PFSK-1 (cell line): Measurements from ENCODE around the gene PCP4.

Source experiments
- FOXP2 ChIP-seq: optimal IDR thresholded peaks from 2 replicates; pipeline ENCODE3; 2011; ENCODE audit warnings: borderline replicate concordance, control low read depth, inconsistent platforms; ENCODE audit not compliant: insufficient read depth; ENCODE audit errors: extremely low read length, extremely low read depth
- POLR2AphosphoS5 ChIP-seq: IDR thresholded peaks from 2 replicates; pipeline ENCODE4 v1.6.1; 2012; ENCODE audit warnings: low read depth, mild to moderate bottlenecking, control low read depth, low read length, moderate library complexity
- SIN3A ChIP-seq: IDR thresholded peaks from 2 replicates; pipeline ENCODE4 v1.6.1; 2012; ENCODE audit warnings: mild to moderate bottlenecking, low read length, moderate library complexity, borderline replicate concordance; ENCODE audit not compliant: insufficient read depth
- TAF1 ChIP-seq: IDR thresholded peaks from 2 replicates; pipeline ENCODE4 v1.6.1; 2012; ENCODE audit warnings: low read length, control low read depth, borderline replicate concordance; ENCODE audit not compliant: insufficient read depth
- TF ChIP-seq, protein P1 (sequence below), 2 experiments: IDR thresholded peaks; 2 replicates each; pipeline versions ENCODE4 v1.6.1 to v1.8.0; 2011 to 2012; ENCODE audit warnings: low read depth in 2 of 2, low read length in 2 of 2, control low read depth in 1 of 2, inconsistent platforms in 1 of 2, mild to moderate bottlenecking in 1 of 2, moderate library complexity in 1 of 2; ENCODE audit not compliant: insufficient read depth in 1 of 2

The PCP4 gene

DNA sequence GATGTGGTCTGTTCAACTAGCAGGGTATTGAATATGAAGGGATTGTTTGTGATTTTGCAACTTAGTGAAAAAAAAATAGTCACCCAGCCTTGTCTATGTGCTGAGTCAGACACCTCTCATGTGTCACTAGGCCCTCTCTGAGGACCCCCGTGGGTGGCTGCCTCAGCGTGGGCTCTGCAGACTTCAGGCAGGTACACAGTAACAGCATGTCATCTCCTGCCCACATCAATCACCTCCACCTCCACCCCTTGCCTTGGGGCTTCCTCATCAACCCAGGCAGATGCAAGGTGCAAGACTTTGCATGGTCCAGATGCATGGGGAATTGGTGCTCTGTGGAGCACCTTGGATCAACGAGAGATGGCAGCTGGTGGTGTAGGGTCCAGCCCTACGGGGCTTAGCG, 23.9 kb downstream of the PCP4 start:
- TF ChIP-seq TAF1: no peak

DNA sequence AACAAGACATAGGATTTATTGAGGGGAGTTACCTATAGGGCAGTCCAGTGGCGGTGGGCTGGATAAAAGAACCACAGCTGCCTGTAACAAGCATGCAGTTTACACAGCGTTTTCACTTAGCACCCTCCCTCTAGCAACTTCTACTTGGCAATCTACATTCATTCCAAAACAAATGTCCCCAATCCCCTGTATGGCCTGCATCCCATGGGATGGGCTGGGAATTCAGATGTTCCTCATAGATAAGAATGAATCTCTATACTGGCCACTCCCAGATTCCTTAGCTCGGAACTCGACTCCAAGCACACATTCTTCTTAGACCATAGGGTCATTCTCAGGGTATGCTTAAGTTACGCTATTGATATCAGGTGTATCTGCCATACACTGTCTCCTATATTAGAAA, 33.3 kb downstream of the PCP4 start:
- TF ChIP-seq, protein P1, sequence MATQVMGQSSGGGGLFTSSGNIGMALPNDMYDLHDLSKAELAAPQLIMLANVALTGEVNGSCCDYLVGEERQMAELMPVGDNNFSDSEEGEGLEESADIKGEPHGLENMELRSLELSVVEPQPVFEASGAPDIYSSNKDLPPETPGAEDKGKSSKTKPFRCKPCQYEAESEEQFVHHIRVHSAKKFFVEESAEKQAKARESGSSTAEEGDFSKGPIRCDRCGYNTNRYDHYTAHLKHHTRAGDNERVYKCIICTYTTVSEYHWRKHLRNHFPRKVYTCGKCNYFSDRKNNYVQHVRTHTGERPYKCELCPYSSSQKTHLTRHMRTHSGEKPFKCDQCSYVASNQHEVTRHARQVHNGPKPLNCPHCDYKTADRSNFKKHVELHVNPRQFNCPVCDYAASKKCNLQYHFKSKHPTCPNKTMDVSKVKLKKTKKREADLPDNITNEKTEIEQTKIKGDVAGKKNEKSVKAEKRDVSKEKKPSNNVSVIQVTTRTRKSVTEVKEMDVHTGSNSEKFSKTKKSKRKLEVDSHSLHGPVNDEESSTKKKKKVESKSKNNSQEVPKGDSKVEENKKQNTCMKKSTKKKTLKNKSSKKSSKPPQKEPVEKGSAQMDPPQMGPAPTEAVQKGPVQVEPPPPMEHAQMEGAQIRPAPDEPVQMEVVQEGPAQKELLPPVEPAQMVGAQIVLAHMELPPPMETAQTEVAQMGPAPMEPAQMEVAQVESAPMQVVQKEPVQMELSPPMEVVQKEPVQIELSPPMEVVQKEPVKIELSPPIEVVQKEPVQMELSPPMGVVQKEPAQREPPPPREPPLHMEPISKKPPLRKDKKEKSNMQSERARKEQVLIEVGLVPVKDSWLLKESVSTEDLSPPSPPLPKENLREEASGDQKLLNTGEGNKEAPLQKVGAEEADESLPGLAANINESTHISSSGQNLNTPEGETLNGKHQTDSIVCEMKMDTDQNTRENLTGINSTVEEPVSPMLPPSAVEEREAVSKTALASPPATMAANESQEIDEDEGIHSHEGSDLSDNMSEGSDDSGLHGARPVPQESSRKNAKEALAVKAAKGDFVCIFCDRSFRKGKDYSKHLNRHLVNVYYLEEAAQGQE (IDR thresholded peaks at IDR 0.05; ENCODE audit: insufficient read depth in 1 of 2, low read depth in 2 of 2, low read length in 2 of 2): no peak
- TF ChIP-seq TAF1 (no peak), SIN3A (no peak), POLR2AphosphoS5 (no peak), FOXP2 (no peak)

DNA sequence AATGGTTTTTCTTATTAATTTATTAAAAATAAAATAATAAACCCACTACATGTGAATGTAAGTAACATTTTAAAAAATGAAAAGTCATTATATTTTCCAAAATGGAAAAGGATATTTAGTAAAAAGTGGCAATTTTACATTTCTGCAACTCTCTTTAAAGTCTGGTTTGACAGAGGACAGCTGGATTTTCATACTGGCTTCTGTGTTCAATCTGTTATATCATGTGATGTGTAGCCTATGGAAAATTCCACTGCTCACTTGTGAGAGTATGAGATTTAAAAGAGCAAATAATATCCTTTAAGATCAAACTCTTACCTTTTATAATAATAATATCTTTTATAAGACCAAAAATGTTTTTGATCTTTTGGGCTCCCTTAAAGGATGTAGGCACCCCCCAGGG, 33.7 kb downstream of the PCP4 start:
- TF ChIP-seq POLR2AphosphoS5 (no peak), FOXP2 (no peak)
- TF ChIP-seq, protein P1 (IDR thresholded peaks at IDR 0.05; ENCODE audit: insufficient read depth in 1 of 2, low read depth in 2 of 2, low read length in 2 of 2): no peak

DNA sequence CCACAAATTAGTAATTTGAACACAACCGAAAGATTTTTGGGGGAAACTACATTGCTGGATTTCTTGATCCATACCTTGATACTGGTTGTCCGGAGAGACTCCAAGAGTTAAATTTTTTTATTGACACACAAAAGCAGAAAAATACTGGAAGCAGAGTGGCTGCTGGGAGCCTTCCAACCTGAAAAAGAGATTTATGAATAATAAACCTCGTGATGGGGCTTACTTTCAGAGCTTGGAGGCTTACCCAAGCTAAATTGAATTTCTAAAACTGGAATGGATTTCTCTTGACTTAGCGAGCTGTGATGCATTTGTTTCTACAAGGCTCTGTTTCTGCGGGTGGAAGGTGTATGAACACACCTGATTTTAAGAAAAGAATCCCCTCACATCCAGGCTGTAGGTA, 35.7 kb downstream of the PCP4 start:
- TF ChIP-seq POLR2AphosphoS5 (no peak), SIN3A (no peak), TAF1 (no peak), FOXP2 (no peak)
- TF ChIP-seq, protein P1 (IDR thresholded peaks at IDR 0.05; ENCODE audit: insufficient read depth in 1 of 2, low read depth in 2 of 2, low read length in 2 of 2): no peak

DNA sequence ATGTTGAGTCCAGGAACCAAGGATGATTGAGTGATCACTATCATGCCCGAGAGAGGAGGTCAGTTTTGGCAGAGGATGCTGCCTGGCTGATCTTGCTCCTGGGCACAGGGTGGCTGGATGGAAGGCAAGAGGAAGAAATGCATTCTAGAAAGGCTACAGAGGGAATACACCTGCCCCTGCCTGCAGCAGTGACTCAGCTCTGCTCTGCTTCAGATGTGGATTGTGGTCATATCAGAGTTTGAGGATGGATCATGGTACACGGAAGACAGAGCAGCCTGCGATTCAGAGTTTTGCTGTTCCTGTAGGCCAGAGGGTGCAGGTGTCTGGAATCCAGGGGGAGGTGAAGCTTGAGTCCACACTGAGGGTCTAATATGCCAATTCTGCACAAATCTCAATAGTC, 37.2 kb downstream of the PCP4 start:
- no peak for TF ChIP-seq SIN3A
- TF ChIP-seq, protein P1 (IDR thresholded peaks at IDR 0.05; ENCODE audit: insufficient read depth in 1 of 2, low read depth in 2 of 2, low read length in 2 of 2): no peak
- no peak for TF ChIP-seq POLR2AphosphoS5
- TF ChIP-seq TAF1: no peak
- TF ChIP-seq FOXP2: no peak

DNA sequence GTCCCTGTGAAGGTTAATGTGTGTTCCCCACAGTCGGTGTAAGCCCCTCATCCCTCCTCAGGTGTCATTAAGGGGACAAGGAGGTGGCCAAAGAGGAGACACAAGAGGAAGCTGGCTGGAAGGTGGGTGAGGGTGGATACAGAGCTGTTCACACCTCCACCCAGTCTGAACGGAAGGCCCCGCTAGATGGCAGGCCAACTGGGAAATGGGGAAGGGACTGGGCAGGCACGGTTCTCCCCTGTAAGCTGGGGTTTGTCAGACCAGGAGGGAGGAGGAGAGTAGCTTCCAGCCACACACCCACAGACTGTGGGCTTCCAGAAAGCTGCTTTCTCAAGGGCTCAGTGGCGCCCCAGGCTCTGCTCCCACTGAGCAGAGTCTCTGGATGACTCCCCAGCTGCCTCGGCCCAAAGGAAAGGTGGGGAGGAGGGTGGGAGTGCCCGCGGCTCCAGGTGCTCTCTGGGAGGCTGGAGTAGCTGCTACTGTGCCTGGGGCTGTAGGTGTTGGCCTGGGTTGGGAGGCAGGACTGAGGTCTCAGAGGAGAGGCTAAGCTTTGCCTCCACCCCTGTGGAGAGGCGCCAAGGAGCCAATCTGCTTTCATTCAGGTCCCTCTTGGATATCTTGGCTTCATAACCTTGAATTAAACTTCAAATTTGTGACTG, 41.2 kb downstream of the PCP4 start:
- TF ChIP-seq SIN3A: no peak
